ENCODE data around the gene SACS.

Gene SACS

GRCh38 chr13:23461544-23461943 is 28.0 kb upstream of the SACS start:
- Histone ChIP-seq H3K9me3 (ENCODE audit: control insufficient read depth, low read length) (no peaks in the 10 kb centered on the region), H2AFZ (no peak overlapping the region), H3K27ac (no peak overlapping the region), H3K79me2 (no peaks in the 10 kb centered on the region), H3K4me2 (ENCODE audit: low read length) (no peak overlapping the region), H3K27me3 (ENCODE audit: control insufficient read depth, insufficient read depth, low read length) (no peaks in the 10 kb centered on the region), H3K4me1 (peaks cover 24% of the 10 kb centered on the region), H3K4me3 (ENCODE audit: low read depth, low read length) (no peak overlapping the region), H3K9ac (no peak overlapping the region), H3K36me3 (ENCODE audit: control insufficient read depth, insufficient read depth, low read length) (no peaks in the 10 kb centered on the region)
- TF ChIP-seq CTCF (IDR thresholded peaks at IDR 0.05), result no peak

GRCh38 chr13:23460921-23461320 is 27.4 kb upstream of the SACS start:
- H3K4me2 ChIP-seq (ENCODE audit: low read length), result no peak overlapping the region
- H3K27me3 ChIP-seq (ENCODE audit: control insufficient read depth, insufficient read depth, low read length), result no peaks in the 10 kb centered on the region
- H2AFZ ChIP-seq, result no peak overlapping the region
- H3K4me1 ChIP-seq, result peaks cover 25% of the 10 kb centered on the region
- no peak overlapping the region for H3K27ac ChIP-seq
- no peak overlapping the region for H3K9ac ChIP-seq
- H3K36me3 ChIP-seq (ENCODE audit: control insufficient read depth, insufficient read depth, low read length), result no peaks in the 10 kb centered on the region
- TF ChIP-seq CTCF (IDR thresholded peaks at IDR 0.05), result no peak
- no peak overlapping the region for H3K4me3 ChIP-seq (ENCODE audit: low read depth, low read length)
- H3K9me3 ChIP-seq (ENCODE audit: control insufficient read depth, low read length), result no peaks in the 10 kb centered on the region
- no peaks in the 10 kb centered on the region for H3K79me2 ChIP-seq

DNA sequence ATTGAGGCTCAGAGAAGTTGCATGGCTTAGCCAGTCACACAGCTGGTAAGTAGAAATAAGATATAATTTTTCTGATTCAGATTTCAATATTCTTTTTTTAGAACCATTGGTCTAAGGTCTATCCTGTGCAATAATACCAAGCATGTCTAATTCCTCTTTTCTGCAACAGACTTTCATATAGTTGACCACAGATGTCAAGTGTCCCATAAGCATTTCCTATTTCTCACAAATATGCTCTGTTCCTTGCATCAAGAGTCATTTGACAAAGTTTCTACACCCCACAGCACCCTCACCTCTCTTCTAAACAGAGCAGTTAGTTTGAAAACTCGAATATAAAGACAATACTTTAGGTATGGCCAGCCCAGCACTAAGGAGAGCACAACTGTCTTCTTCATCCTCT is 26.8 kb upstream of the SACS start:
- H3K4me3 ChIP-seq (ENCODE audit: low read depth, low read length), result no peak overlapping the region
- H3K36me3 ChIP-seq (ENCODE audit: control insufficient read depth, insufficient read depth, low read length), result no peaks in the 10 kb centered on the region
- no peak overlapping the region for H3K4me2 ChIP-seq (ENCODE audit: low read length)
- peaks cover 30% of the 10 kb centered on the region for H3K4me1 ChIP-seq
- H3K79me2 ChIP-seq, result no peaks in the 10 kb centered on the region
- H3K27ac ChIP-seq, result no peak overlapping the region
- H3K9me3 ChIP-seq (ENCODE audit: control insufficient read depth, low read length), result no peaks in the 10 kb centered on the region
- no peak for TF ChIP-seq CTCF (IDR thresholded peaks at IDR 0.05)
- H2AFZ ChIP-seq, result no peak overlapping the region
- H3K27me3 ChIP-seq (ENCODE audit: control insufficient read depth, insufficient read depth, low read length), result no peaks in the 10 kb centered on the region
- H3K9ac ChIP-seq, result no peak overlapping the region

DNA sequence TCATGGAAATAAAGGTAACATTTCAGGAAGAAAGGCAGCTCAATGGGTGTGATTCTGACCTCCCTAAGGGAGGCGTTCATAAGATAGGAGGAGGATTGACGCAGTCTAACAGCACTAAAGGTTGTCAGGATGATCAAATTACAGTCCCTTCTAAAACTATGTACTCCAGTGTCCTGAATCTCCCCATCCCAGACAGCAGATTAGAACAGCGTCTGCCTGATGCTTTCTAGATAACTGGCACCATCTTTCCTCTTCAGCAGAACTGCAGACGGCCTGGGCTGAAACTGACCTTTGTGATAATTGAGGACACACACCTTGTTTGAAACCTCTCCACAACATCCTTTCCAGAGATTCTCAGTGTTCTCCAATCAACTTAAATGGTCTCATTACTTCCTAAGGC is 25.5 kb upstream of the SACS start:
- no peak for TF ChIP-seq CTCF (IDR thresholded peaks at IDR 0.05)
- Histone ChIP-seq H3K36me3 (ENCODE audit: control insufficient read depth, insufficient read depth, low read length) (no peaks in the 10 kb centered on the region), H3K4me1 (peaks cover 35% of the 10 kb centered on the region), H3K27ac (peak overlapping the region; percentile 71), H3K4me2 (ENCODE audit: low read length) (peak overlapping the region; percentile 37), H3K79me2 (no peaks in the 10 kb centered on the region), H3K27me3 (ENCODE audit: control insufficient read depth, insufficient read depth, low read length) (no peaks in the 10 kb centered on the region), H3K9ac (no peak overlapping the region), H3K9me3 (ENCODE audit: control insufficient read depth, low read length) (no peaks in the 10 kb centered on the region), H3K4me3 (ENCODE audit: low read depth, low read length) (no peak overlapping the region), H2AFZ (peak overlapping the region; percentile 46)

- Histone ChIP-seq H2AFZ (peak overlapping the region; percentile 64), H3K4me1 (peaks cover 40% of the 10 kb centered on the region), H3K36me3 (ENCODE audit: control insufficient read depth, insufficient read depth, low read length) (no peaks in the 10 kb centered on the region), H3K9me3 (ENCODE audit: control insufficient read depth, low read length) (no peaks in the 10 kb centered on the region), H3K79me2 (no peaks in the 10 kb centered on the region), H3K27me3 (ENCODE audit: control insufficient read depth, insufficient read depth, low read length) (no peaks in the 10 kb centered on the region), H3K27ac (peak overlapping the region; percentile 71), H3K4me2 (ENCODE audit: low read length) (no peak overlapping the region), H3K4me3 (ENCODE audit: low read depth, low read length) (no peak overlapping the region), H3K9ac (no peak overlapping the region)
- no peak for TF ChIP-seq CTCF (IDR thresholded peaks at IDR 0.05)
Observed at GRCh38 chr13:23456437-23457210, 23.1 kb upstream of the SACS start.

All from parathyroid adenoma (tissue), 2 donors.